ENCODE results near the gene HABP2.

GRCh38 chr10:113620936-113621335 lies 68.1 kb downstream of the HABP2 start:
- TF ChIP-seq, protein P1, sequence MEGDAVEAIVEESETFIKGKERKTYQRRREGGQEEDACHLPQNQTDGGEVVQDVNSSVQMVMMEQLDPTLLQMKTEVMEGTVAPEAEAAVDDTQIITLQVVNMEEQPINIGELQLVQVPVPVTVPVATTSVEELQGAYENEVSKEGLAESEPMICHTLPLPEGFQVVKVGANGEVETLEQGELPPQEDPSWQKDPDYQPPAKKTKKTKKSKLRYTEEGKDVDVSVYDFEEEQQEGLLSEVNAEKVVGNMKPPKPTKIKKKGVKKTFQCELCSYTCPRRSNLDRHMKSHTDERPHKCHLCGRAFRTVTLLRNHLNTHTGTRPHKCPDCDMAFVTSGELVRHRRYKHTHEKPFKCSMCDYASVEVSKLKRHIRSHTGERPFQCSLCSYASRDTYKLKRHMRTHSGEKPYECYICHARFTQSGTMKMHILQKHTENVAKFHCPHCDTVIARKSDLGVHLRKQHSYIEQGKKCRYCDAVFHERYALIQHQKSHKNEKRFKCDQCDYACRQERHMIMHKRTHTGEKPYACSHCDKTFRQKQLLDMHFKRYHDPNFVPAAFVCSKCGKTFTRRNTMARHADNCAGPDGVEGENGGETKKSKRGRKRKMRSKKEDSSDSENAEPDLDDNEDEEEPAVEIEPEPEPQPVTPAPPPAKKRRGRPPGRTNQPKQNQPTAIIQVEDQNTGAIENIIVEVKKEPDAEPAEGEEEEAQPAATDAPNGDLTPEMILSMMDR (conservative IDR thresholded peaks at IDR 0.05) = no peak
- TF ChIP-seq ZFX (IDR thresholded peaks at IDR 0.05) = no peak
